ENCODE results near the gene SLC15A5.

SLC15A5 gene

GRCh38 chr12:16168078-16168477 is 109.4 kb downstream of the SLC15A5 start:
- no peaks in the 10 kb centered on the region for H3K79me2 ChIP-seq (ENCODE audit: control insufficient read depth, insufficient read depth, low read length, poor library complexity)
- H3K23ac ChIP-seq (ENCODE audit: low read length): no peak overlapping the region
- H3K4me3 ChIP-seq (ENCODE audit: low read depth, low read length): no peak overlapping the region
- no peak for DNase-seq
- H3K9me3 ChIP-seq (ENCODE audit: insufficient read depth, low read depth, low read length): no peaks in the 10 kb centered on the region
- H3K4me2 ChIP-seq (ENCODE audit: low read length): no peak overlapping the region
- no peak overlapping the region for H3K27ac ChIP-seq (ENCODE audit: low read depth, low read length)
- no peaks in the 10 kb centered on the region for H3K79me1 ChIP-seq (ENCODE audit: low read length)
- H3K27me3 ChIP-seq (ENCODE audit: insufficient read depth, low read length): no peaks in the 10 kb centered on the region
- H3K4me1 ChIP-seq (ENCODE audit: control insufficient read depth in 1 of 2, insufficient read depth in 2 of 2, low read length in 2 of 2): no peaks in the 10 kb centered on the region
- H4K12ac ChIP-seq (ENCODE audit: low read depth, low read length): no peak overlapping the region
- no peak overlapping the region for H2BK12ac ChIP-seq (ENCODE audit: low read length)
- H2AFZ ChIP-seq (ENCODE audit: insufficient read depth, low read length, poor library complexity): no peak overlapping the region
- no peak overlapping the region for H4K91ac ChIP-seq (ENCODE audit: low read depth, low read length)
- H3K14ac ChIP-seq (ENCODE audit: low read length): no peak overlapping the region
- WGBS (ENCODE audit: extremely low coverage, insufficient coverage, insufficient read length): no CpG with 5 or more reads among the region's 3 CpGs
- no peak overlapping the region for H2AK5ac ChIP-seq (ENCODE audit: low read length)
- H2BK5ac ChIP-seq (ENCODE audit: low read depth, low read length, poor library complexity): no peak overlapping the region
- H2BK120ac ChIP-seq (ENCODE audit: insufficient read depth, low read length, poor library complexity): no peak overlapping the region
- no peak overlapping the region for H4K8ac ChIP-seq (ENCODE audit: low read depth, low read length)
- no peak overlapping the region for H3K9ac ChIP-seq (ENCODE audit: low read length)
- no peaks in the 10 kb centered on the region for H3K36me3 ChIP-seq (ENCODE audit: control insufficient read depth in 1 of 2, insufficient read depth in 2 of 2, low read length in 2 of 2)
- no peak overlapping the region for H3K18ac ChIP-seq (ENCODE audit: low read length)
- H3K4ac ChIP-seq (ENCODE audit: low read depth, low read length): no peak overlapping the region

- H4K8ac ChIP-seq (ENCODE audit: low read depth, low read length): no peak overlapping the region
- H3K4me3 ChIP-seq (ENCODE audit: low read depth, low read length): no peak overlapping the region
- no peaks in the 10 kb centered on the region for H3K27me3 ChIP-seq (ENCODE audit: insufficient read depth, low read length)
- H3K4me1 ChIP-seq (ENCODE audit: control insufficient read depth in 1 of 2, insufficient read depth in 2 of 2, low read length in 2 of 2): no peaks in the 10 kb centered on the region
- H3K23ac ChIP-seq (ENCODE audit: low read length): no peak overlapping the region
- no peak overlapping the region for H3K4ac ChIP-seq (ENCODE audit: low read depth, low read length)
- no peaks in the 10 kb centered on the region for H3K79me2 ChIP-seq (ENCODE audit: control insufficient read depth, insufficient read depth, low read length, poor library complexity)
- H3K36me3 ChIP-seq (ENCODE audit: control insufficient read depth in 1 of 2, insufficient read depth in 2 of 2, low read length in 2 of 2): no peaks in the 10 kb centered on the region
- no CpG with 5 or more reads among the region's 5 CpGs for WGBS (ENCODE audit: extremely low coverage, insufficient coverage, insufficient read length)
- no peak overlapping the region for H3K4me2 ChIP-seq (ENCODE audit: low read length)
- no peak overlapping the region for H4K91ac ChIP-seq (ENCODE audit: low read depth, low read length)
- H4K12ac ChIP-seq (ENCODE audit: low read depth, low read length): no peak overlapping the region
- H3K14ac ChIP-seq (ENCODE audit: low read length): no peak overlapping the region
- no peak for DNase-seq
- no peak overlapping the region for H3K18ac ChIP-seq (ENCODE audit: low read length)
- no peak overlapping the region for H2BK12ac ChIP-seq (ENCODE audit: low read length)
- H3K27ac ChIP-seq (ENCODE audit: low read depth, low read length): no peak overlapping the region
- no peak overlapping the region for H2AK5ac ChIP-seq (ENCODE audit: low read length)
- H3K9me3 ChIP-seq (ENCODE audit: insufficient read depth, low read depth, low read length): no peaks in the 10 kb centered on the region
- H2BK5ac ChIP-seq (ENCODE audit: low read depth, low read length, poor library complexity): no peak overlapping the region
- no peak overlapping the region for H2AFZ ChIP-seq (ENCODE audit: insufficient read depth, low read length, poor library complexity)
- H3K9ac ChIP-seq (ENCODE audit: low read length): no peak overlapping the region
- H3K79me1 ChIP-seq (ENCODE audit: low read length): no peaks in the 10 kb centered on the region
- H2BK120ac ChIP-seq (ENCODE audit: insufficient read depth, low read length, poor library complexity): no peak overlapping the region
Observed at GRCh38 chr12:16166563-16167470, 110.7 kb downstream of the SLC15A5 start.

GRCh38 chr12:16165506-16165905 is 112.0 kb downstream of the SLC15A5 start:
- Histone ChIP-seq H3K9me3 (ENCODE audit: insufficient read depth, low read depth, low read length) (no peaks in the 10 kb centered on the region), H3K79me1 (ENCODE audit: low read length) (no peaks in the 10 kb centered on the region), H4K8ac (ENCODE audit: low read depth, low read length) (no peak overlapping the region), H3K4ac (ENCODE audit: low read depth, low read length) (no peak overlapping the region), H3K27ac (ENCODE audit: low read depth, low read length) (no peak overlapping the region), H3K23ac (ENCODE audit: low read length) (no peak overlapping the region), H2AFZ (ENCODE audit: insufficient read depth, low read length, poor library complexity) (no peak overlapping the region), H3K4me2 (ENCODE audit: low read length) (no peak overlapping the region), H3K18ac (ENCODE audit: low read length) (no peak overlapping the region), H2BK12ac (ENCODE audit: low read length) (no peak overlapping the region), H3K4me3 (ENCODE audit: low read depth, low read length) (no peak overlapping the region), H2AK5ac (ENCODE audit: low read length) (no peak overlapping the region), H3K27me3 (ENCODE audit: insufficient read depth, low read length) (no peaks in the 10 kb centered on the region), H4K12ac (ENCODE audit: low read depth, low read length) (no peak overlapping the region), H3K4me1 (ENCODE audit: control insufficient read depth in 1 of 2, insufficient read depth in 2 of 2, low read length in 2 of 2) (no peaks in the 10 kb centered on the region), H3K14ac (ENCODE audit: low read length) (no peak overlapping the region), H3K9ac (ENCODE audit: low read length) (no peak overlapping the region), H3K79me2 (ENCODE audit: control insufficient read depth, insufficient read depth, low read length, poor library complexity) (no peaks in the 10 kb centered on the region), H2BK120ac (ENCODE audit: insufficient read depth, low read length, poor library complexity) (no peak overlapping the region), H2BK5ac (ENCODE audit: low read depth, low read length, poor library complexity) (no peak overlapping the region), H3K36me3 (ENCODE audit: control insufficient read depth in 1 of 2, insufficient read depth in 2 of 2, low read length in 2 of 2) (no peaks in the 10 kb centered on the region), H4K91ac (ENCODE audit: low read depth, low read length) (no peak overlapping the region)
- WGBS (ENCODE audit: extremely low coverage, insufficient coverage, insufficient read length): no CpG with 5 or more reads among the region's 2 CpGs
- DNase-seq: peak; percentile 4 to 62

- Histone ChIP-seq H3K4me2 (ENCODE audit: low read length) (no peak overlapping the region), H4K91ac (ENCODE audit: low read depth, low read length) (no peak overlapping the region), H2BK120ac (ENCODE audit: insufficient read depth, low read length, poor library complexity) (no peak overlapping the region), H2BK5ac (ENCODE audit: low read depth, low read length, poor library complexity) (no peak overlapping the region), H4K12ac (ENCODE audit: low read depth, low read length) (no peak overlapping the region), H3K4ac (ENCODE audit: low read depth, low read length) (no peak overlapping the region), H3K18ac (ENCODE audit: low read length) (no peak overlapping the region), H3K4me1 (ENCODE audit: control insufficient read depth in 1 of 2, insufficient read depth in 2 of 2, low read length in 2 of 2) (no peaks in the 10 kb centered on the region), H3K27me3 (ENCODE audit: insufficient read depth, low read length) (no peaks in the 10 kb centered on the region), H3K23ac (ENCODE audit: low read length) (no peak overlapping the region), H3K79me2 (ENCODE audit: control insufficient read depth, insufficient read depth, low read length, poor library complexity) (no peaks in the 10 kb centered on the region), H3K14ac (ENCODE audit: low read length) (no peak overlapping the region), H3K27ac (ENCODE audit: low read depth, low read length) (no peak overlapping the region), H2AFZ (ENCODE audit: insufficient read depth, low read length, poor library complexity) (no peak overlapping the region), H4K8ac (ENCODE audit: low read depth, low read length) (no peak overlapping the region), H3K79me1 (ENCODE audit: low read length) (no peaks in the 10 kb centered on the region), H3K36me3 (ENCODE audit: control insufficient read depth in 1 of 2, insufficient read depth in 2 of 2, low read length in 2 of 2) (no peaks in the 10 kb centered on the region), H2BK12ac (ENCODE audit: low read length) (no peak overlapping the region), H2AK5ac (ENCODE audit: low read length) (no peak overlapping the region), H3K9me3 (ENCODE audit: insufficient read depth, low read depth, low read length) (no peaks in the 10 kb centered on the region), H3K9ac (ENCODE audit: low read length) (no peak overlapping the region), H3K4me3 (ENCODE audit: low read depth, low read length) (no peak overlapping the region)
- DNase-seq: no peak
Observed at GRCh38 chr12:16163901-16164300, 113.6 kb downstream of the SLC15A5 start.

Measured in trophoblast cell (in vitro differentiated cells and primary cell).